IPS-20b (cell line): ENCODE results near the gene TRIM61.
"Not testable (repeated sequence)": the region's sequence is repeated elsewhere in the genome, so short reads cannot be mapped to it uniquely, and the experiment has no call there.

Experiments used
- H3K27ac ChIP-seq: one replicate; pipeline ENCODE4 v1.5.1; 2013; ENCODE audit warnings: low read length
- H3K27me3 ChIP-seq: 2 replicates; pipeline ENCODE4 v1.6.1; 2013; ENCODE audit warnings: mild to moderate bottlenecking, low read length, inconsistent platforms; ENCODE audit not compliant: insufficient read depth
- H3K36me3 ChIP-seq: 2 replicates; pipeline ENCODE4 v1.6.1; 2013; ENCODE audit warnings: low read depth, mild to moderate bottlenecking, inconsistent platforms, low read length, moderate library complexity; ENCODE audit not compliant: insufficient read depth
- H3K4me1 ChIP-seq: 2 replicates; pipeline ENCODE4 v1.6.1; 2013; ENCODE audit warnings: mild to moderate bottlenecking, control low read depth, inconsistent platforms, low read length, moderate library complexity; ENCODE audit not compliant: insufficient read depth
- H3K4me3 ChIP-seq: 2 replicates; pipeline ENCODE4 v1.5.1; 2013; ENCODE audit warnings: mild to moderate bottlenecking, low read length, inconsistent platforms
- H3K9ac ChIP-seq: 2 replicates; pipeline ENCODE4 v1.6.1; 2013; ENCODE audit warnings: low read depth, mild to moderate bottlenecking, inconsistent platforms, low read length, moderate library complexity
- H3K9me3 ChIP-seq: 2 replicates; pipeline ENCODE4 v1.6.1; 2013; ENCODE audit warnings: mild to moderate bottlenecking, low read depth, low read length, inconsistent platforms; ENCODE audit not compliant: insufficient read depth

TRIM61 gene

DNA sequence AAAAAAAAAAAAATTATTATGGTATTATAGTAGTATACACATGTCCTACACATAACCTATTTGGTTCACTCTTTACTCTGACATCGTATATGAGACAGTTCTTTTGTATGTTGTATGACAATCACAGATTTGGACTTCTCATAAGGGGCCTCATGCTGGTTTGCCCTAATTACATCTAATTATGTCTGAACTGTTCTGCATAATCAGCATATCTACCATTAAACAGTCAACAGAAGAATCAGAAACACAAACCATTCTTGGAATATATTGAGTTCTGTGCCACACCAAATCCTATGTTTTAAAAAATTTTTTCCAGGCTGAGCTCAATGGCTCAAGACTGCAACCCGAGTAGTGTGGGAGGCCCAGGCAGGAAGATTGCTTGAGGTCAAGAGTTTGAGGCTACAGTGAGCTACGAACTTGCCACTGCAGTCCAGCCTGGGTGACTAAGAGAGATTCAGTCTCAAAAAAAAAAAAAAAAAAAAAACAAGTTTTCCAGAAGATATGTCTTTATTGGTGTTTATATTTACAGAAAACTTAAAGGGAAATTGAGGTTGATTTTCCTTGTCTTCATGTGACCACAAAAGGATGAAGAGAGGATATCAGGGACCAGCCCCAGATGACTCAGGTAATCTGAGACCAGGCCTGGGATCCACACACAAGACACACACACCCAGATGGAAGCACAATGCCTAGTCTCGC, 22.2 kb downstream of the TRIM61 start:
- Histone ChIP-seq H3K27ac (no peak overlapping the region), H3K9me3 (no peaks in the 10 kb centered on the region), H3K36me3 (no peaks in the 10 kb centered on the region), H3K4me1 (no peaks in the 10 kb centered on the region), H3K4me3 (no peak overlapping the region), H3K9ac (no peak overlapping the region), H3K27me3 (no peaks in the 10 kb centered on the region)

DNA sequence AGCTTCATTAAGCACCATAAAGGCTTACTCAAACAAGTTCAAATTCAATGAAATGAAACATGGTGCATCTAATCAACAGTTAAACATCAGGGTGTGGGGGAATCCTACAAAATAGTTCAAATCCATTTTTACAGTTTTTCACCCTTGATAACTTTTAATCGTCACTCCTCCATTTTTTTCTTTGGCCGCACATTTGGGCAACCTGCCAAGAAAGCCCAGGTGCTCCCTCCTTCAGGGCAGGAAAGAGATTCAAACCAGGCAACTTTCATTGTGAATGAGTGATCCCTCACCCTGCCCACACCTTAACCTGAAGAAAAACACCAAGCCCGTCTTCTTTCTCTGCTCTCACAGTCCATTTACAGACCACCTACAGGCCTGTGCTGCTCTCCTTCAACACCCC, 24.9 kb downstream of the TRIM61 start:
- no peaks in the 10 kb centered on the region for H3K4me1 ChIP-seq
- no peak overlapping the region for H3K9ac ChIP-seq
- no peak overlapping the region for H3K4me3 ChIP-seq
- H3K27ac ChIP-seq = no peak overlapping the region
- H3K27me3 ChIP-seq = no peaks in the 10 kb centered on the region
- no peaks in the 10 kb centered on the region for H3K36me3 ChIP-seq
- no peaks in the 10 kb centered on the region for H3K9me3 ChIP-seq

DNA sequence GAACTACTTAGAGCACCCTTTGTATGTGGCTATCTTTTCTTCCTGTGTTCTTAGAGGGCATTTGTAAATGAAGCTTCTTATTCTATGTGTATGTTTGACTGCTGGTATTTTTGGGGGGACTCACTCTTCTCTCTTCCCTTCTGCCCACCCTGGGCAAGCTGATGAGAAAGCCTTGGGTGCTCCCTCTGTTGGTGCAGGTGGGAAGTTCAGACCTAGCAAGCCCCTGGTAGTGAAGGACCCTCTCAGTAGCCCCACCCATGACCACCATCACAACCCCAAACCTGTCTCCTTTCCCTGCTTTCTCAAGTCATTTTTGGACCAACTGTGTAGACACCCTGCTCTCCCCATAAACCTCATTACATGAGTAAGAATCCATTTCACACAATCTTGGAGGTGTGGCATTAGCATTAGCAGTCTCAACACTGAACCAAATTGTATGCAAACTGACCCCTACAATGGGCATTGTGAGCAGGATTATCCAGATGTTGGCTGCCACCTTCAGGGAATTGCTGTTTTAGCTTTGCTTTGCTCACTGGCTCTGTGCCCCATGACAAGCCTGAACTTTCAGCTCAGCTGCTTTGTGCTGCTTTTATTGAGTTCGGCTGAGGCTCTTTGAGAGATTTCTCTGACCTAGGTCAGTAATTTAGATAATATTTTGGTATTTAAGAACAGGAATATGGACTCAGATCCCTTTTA, 27.9 kb downstream of the TRIM61 start:
- no peaks in the 10 kb centered on the region for H3K9me3 ChIP-seq
- H3K4me3 ChIP-seq = no peak overlapping the region
- H3K36me3 ChIP-seq = no peaks in the 10 kb centered on the region
- no peak overlapping the region for H3K27ac ChIP-seq
- H3K27me3 ChIP-seq = no peaks in the 10 kb centered on the region
- 0 out of 2 replicates have a peak, but pooled peaks cover 3% of the 10 kb centered on the region for H3K4me1 ChIP-seq
- no peak overlapping the region for H3K9ac ChIP-seq

DNA sequence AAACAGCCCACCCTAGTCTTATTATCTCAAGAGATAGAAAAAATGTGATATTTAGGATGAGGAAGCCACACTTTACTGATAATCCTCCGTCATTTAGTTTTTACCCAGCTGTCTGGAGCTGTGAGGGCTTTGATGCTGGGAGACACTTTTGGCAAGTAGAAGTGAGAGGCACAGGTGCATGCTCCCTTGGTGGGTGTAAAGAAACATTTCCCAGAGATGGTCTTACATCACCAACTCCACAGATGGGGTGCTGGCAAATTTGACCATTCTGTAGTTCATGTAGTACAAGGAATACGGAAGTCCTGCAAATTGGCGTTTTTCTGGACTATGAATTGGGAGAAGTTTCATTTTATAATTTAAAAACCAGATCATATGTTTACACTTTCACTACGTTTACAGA, 28.5 kb downstream of the TRIM61 start:
- Histone ChIP-seq H3K27me3 (no peaks in the 10 kb centered on the region), H3K27ac (no peak overlapping the region), H3K9me3 (no peaks in the 10 kb centered on the region), H3K9ac (no peak overlapping the region), H3K4me3 (no peak overlapping the region), H3K4me1 (0 out of 2 replicates have a peak, but pooled peaks cover 3% of the 10 kb centered on the region), H3K36me3 (no peaks in the 10 kb centered on the region)

DNA sequence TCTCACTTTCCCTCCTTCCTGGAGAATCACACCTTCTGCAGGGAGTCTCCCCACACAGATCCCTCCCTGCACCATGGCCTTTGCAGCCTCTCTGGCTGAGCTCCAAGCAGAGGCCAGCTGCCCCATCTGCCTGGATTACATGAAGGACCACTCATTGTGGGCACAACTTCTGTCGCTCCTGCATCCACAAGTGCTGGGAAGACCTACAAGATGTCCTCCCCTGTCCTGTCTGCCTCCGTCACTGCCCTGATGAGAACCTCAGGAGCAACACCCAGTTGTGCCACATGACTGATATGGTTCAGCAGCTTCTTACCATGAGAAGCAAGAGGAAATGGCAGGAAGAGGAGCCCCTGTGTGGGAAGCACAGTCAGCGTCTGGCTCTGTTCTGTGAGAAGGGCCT, 29.5 kb downstream of the TRIM61 start:
- H3K9ac ChIP-seq, H3K4me3 ChIP-seq, H3K9me3 ChIP-seq: not testable (repeated sequence)

DNA sequence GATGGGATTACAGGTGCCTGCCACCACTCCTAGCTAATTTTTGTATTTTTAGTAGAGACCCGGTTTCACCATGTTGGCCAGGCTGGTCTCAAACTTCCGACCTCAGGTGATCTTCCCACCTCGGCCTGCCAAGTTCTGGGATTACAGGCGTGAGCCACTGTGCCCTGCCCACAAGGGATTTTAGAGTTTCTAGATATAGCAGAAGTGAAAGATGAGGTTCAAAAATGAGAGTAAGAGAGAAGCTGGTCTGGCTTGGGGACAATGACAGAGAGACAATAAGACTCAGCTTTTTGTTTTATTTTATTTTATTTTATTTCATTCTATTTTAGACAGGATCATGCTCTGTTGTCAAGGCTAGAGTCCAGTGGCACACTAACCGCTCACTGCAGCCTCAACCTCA, 30.6 kb downstream of the TRIM61 start:
- no peaks in the 10 kb centered on the region for H3K9me3 ChIP-seq
- H3K4me1 ChIP-seq = 0 out of 2 replicates have a peak, but pooled peaks cover 3% of the 10 kb centered on the region
- no peak overlapping the region for H3K27ac ChIP-seq
- no peaks in the 10 kb centered on the region for H3K36me3 ChIP-seq
- H3K27me3 ChIP-seq = no peaks in the 10 kb centered on the region
- no peak overlapping the region for H3K4me3 ChIP-seq
- no peak overlapping the region for H3K9ac ChIP-seq

More for the DNA sequence above, 29.5 kb downstream of the TRIM61 start:
- not testable (repeated sequence) for H3K27ac ChIP-seq, H3K27me3 ChIP-seq, H3K36me3 ChIP-seq, H3K4me1 ChIP-seq

DNA sequence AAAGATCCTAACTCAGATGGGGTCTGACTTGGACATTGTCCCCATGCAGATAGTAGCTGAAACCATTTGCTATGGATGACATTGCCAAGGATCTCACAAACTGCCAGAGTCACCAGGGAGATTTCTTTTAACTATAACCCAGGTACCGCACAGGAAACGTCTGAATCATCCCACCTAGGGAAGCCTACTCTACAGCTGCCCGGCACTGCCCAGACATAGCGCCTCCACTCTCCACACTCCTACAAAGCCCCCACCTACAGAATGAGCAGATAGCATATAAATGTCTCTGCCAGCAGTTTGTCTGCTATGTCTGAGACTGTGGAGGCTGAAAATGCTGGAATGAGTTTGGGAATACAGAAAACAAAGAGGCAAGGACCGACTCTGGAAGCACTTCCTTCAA, 32.3 kb downstream of the TRIM61 start:
- H3K9ac ChIP-seq = no peak overlapping the region
- 0 out of 2 replicates have a peak, but pooled peaks cover 3% of the 10 kb centered on the region for H3K4me1 ChIP-seq
- H3K36me3 ChIP-seq = no peaks in the 10 kb centered on the region
- H3K27ac ChIP-seq = no peak overlapping the region
- no peaks in the 10 kb centered on the region for H3K27me3 ChIP-seq
- H3K9me3 ChIP-seq = no peaks in the 10 kb centered on the region
- H3K4me3 ChIP-seq = no peak overlapping the region

DNA sequence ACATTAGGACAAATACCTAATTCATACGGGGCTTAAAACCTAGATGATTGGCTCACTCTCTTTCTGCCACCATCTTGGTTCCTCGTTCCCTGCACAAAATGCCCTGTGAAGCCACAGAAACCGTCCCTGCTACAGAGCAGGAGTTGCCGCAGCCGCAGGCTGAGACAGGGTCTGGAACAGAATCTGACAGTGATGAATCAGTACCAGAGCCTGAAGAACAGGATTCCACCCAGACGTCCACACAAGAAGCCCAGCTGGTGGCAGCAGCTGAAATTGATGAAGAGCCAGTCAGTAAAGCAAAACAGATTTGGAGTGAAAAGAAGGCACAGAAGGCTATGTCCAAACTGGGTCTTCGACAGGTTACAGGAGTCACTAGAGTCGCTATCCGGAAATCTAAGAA, 34.3 kb downstream of the TRIM61 start:
- Histone ChIP-seq H3K4me1 (0 out of 2 replicates have a peak, but pooled peaks cover 3% of the 10 kb centered on the region), H3K27ac (no peak overlapping the region), H3K4me3 (no peak overlapping the region), H3K27me3 (no peaks in the 10 kb centered on the region), H3K9ac (no peak overlapping the region), H3K36me3 (no peaks in the 10 kb centered on the region), H3K9me3 (no peaks in the 10 kb centered on the region)

DNA sequence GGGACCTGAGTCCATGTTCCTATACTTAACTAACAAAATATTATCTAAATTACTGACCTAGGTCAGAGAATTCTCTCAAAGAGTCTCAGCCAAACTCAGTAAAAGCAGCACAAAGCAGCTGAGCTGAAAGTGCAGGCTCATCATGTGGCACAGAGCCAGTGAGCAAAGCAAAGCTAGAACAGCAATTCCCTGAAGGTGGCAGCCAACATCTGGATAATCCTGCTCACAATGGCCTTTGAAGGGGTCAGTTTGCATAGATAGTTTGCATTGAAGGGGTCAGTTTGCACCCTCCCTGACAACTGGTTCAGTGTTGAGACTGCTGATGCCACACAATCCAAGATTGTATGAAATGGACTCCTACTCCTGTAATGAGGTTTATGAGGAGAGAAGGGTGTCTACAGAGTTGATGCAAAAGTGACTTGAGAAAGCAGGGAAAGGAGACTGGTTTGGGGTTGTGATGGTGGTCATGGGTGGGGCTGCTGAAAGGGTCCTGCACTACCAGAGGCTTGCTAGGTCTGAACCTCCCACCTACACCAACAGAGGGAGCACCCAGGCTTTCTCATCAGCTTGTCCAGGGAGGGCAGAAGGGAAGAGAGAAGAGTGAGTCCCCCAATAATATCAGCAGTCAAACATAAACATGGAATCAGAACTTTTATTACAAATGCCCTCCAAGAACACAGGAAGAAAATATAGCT, 39.7 kb downstream of the TRIM61 start:
- Histone ChIP-seq H3K4me1 (peaks cover 9% of the 10 kb centered on the region; the same call in 1 of the 2 replicates), H3K4me3 (no peak overlapping the region), H3K9ac (no peak overlapping the region), H3K27ac (no peak overlapping the region), H3K9me3 (no peaks in the 10 kb centered on the region), H3K27me3 (no peaks in the 10 kb centered on the region), H3K36me3 (no peaks in the 10 kb centered on the region)

DNA sequence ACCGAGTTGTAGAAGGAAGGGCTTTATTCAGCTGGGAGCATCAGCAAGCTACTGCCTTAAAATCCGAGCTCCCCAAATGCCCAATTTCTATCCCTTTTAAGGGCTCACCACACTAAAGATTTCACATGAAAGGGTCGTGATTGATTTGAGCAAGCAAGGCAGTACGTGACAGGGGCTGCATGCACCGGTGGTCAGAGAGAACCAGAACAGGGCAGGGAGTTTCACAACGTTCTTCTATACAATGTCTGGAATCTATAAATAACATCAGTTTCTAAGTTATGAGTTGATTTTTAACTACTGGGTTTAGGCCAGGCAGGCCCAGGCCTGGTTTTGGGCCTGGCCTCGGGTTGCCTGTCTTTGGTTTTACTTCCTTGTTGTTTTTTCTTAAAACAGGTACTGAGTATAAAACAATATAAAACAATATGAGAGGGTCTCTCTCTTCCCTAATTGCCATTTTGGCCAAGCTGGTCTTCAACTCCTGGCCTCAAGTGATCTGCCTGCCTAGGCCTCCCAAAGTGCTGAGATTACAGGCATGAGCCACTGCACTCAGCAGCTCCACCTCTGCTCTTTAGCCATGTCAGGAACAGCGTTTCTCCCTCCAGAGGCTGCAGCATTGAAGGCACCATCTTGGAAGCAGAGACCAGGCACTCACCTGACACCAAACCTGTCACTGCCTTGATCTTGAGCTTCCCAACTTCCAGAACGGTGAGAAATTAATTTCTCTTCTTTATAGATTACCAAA, 41.4 kb downstream of the TRIM61 start:
- not testable (repeated sequence) for H3K9me3 ChIP-seq, H3K9ac ChIP-seq, H3K36me3 ChIP-seq, H3K4me3 ChIP-seq, H3K27me3 ChIP-seq, H3K27ac ChIP-seq
- peaks cover 12% of the 10 kb centered on the region; the same call in 1 of the 2 replicates for H3K4me1 ChIP-seq

DNA sequence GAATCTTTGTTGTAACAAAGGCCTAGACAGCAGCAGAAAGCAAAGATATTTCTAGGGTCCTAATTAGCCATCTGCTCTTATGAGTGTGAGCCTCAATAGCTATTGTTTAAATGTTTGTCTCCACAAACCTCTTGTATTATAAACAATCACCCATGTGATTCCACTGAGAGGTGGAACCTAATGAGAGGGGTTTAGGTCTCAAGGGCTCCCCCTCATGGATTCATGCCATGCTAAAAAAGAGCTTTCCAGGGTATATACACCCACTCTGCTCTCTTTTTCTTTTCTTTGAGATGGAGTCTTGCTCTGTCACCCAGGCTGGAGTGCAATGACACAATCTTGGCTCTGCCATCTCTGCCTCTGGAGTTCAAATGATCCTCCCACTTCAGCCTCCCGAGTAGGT, 42.1 kb downstream of the TRIM61 start:
- no peaks in the 10 kb centered on the region for H3K9me3 ChIP-seq
- H3K4me3 ChIP-seq = no peak overlapping the region
- no peaks in the 10 kb centered on the region for H3K36me3 ChIP-seq
- H3K4me1 ChIP-seq = peaks cover 12% of the 10 kb centered on the region; the same call in 1 of the 2 replicates
- H3K9ac ChIP-seq = no peak overlapping the region
- no peaks in the 10 kb centered on the region for H3K27me3 ChIP-seq
- no peak overlapping the region for H3K27ac ChIP-seq
